ENCODE results near the gene NT5DC2. TPM values are rescaled to one million over a fixed set of nuclear protein-coding genes. Genes with fewer than 3 reads are reported as not detected.

Gene NT5DC2
- total and polyA plus RNA-seq, 7 donors, result 6.8 to 13.7 (median 10.3) TPM

DNA sequence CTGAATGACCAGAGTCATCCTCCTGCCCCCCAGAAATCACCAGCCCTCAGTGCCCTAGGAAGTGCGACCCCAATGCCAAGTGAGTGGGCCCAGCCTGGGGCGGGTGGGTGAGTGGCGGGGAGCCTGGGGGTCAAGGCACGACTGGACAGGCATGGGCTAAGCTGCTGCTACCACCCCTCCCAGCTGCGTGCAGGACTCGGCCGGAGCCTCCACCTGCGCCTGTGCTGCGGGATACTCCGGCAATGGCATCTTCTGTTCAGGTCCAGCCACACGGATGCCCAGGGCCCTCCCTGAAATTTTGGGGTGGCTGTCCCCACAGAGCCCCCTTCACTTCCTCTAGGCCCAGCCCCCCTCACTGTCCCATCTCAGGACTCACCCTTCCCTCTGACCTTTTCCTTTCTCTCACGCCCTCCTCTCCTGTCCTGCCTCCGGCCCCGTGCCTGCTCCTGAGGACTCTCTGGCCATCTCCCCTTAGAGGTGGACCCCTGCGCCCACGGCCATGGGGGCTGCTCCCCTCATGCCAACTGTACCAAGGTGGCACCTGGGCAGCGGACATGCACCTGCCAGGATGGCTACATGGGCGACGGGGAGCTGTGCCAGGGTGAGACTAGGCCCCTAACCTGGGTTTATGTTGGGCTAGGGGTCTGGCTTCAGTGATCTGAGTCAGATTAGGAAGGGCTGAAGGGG lies 17.0 kb downstream of the NT5DC2 start:
- no peak overlapping the region for H3K4me3 ChIP-seq
- DNase-seq (no peak), ATAC-seq (no peak)
- no peak overlapping the region for H3K27ac ChIP-seq
- 92 to 97% (median 94%) methylated on average over 18 to 19 of the region's 19 CpGs for WGBS, 3 donors
- H3K9me3 ChIP-seq, result no peaks in the 10 kb centered on the region
- no peaks in the 10 kb centered on the region for H3K36me3 ChIP-seq (ENCODE audit: insufficient read depth in 1 of 2, low read depth in 1 of 2)
- H3K4me1 ChIP-seq, result no peaks in the 10 kb centered on the region
- TF ChIP-seq, protein P1, sequence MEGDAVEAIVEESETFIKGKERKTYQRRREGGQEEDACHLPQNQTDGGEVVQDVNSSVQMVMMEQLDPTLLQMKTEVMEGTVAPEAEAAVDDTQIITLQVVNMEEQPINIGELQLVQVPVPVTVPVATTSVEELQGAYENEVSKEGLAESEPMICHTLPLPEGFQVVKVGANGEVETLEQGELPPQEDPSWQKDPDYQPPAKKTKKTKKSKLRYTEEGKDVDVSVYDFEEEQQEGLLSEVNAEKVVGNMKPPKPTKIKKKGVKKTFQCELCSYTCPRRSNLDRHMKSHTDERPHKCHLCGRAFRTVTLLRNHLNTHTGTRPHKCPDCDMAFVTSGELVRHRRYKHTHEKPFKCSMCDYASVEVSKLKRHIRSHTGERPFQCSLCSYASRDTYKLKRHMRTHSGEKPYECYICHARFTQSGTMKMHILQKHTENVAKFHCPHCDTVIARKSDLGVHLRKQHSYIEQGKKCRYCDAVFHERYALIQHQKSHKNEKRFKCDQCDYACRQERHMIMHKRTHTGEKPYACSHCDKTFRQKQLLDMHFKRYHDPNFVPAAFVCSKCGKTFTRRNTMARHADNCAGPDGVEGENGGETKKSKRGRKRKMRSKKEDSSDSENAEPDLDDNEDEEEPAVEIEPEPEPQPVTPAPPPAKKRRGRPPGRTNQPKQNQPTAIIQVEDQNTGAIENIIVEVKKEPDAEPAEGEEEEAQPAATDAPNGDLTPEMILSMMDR (IDR thresholded peaks at IDR 0.05), result no peak
- H3K27me3 ChIP-seq (ENCODE audit: insufficient read depth in 3 of 3, low read length in 2 of 3), result no peaks in the 10 kb centered on the region
- intact Hi-C loops (cut with DNase I), result loop anchor here in 1 of 2 donors (1.0 kb wide), 1 partner anchor 10 kb away; no protein-coding TSS in a partner anchor

DNA sequence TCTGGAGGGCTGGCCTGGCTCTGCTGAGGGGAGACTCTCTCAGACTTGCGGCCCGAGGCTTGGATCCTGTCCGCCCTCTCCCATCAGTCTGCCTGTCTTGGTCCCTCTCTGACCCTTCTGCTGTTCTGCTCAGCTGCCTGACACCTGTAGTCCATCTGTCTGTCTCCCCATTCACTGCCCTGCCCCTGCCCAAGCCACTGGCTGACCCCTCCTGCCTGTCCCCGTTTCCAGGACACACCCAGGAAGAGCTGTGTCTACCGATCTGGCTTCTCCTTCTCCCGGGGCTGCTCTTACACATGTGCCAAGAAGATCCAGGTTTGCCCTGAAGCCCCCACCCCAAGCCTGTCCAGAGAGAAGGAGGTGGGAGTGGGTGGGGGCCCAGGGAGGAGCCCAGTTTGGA lies 18.5 kb downstream of the NT5DC2 start:
- Histone ChIP-seq H3K27ac (no peak overlapping the region), H3K4me3 (no peak overlapping the region), H3K27me3 (ENCODE audit: insufficient read depth in 3 of 3, low read length in 2 of 3) (no peaks in the 10 kb centered on the region), H3K9me3 (no peaks in the 10 kb centered on the region), H3K4me1 (no peaks in the 10 kb centered on the region), H3K36me3 (ENCODE audit: insufficient read depth in 1 of 2, low read depth in 1 of 2) (no peaks in the 10 kb centered on the region)
- DNase-seq (no peak), ATAC-seq (no peak)
- WGBS, 3 donors, result 50 to 66% (median 58%) methylated on average over 6 of the region's 6 CpGs
- TF ChIP-seq, protein P1 (IDR thresholded peaks at IDR 0.05), result no peak
- intact Hi-C loops (cut with DNase I), result no loop called here

DNA sequence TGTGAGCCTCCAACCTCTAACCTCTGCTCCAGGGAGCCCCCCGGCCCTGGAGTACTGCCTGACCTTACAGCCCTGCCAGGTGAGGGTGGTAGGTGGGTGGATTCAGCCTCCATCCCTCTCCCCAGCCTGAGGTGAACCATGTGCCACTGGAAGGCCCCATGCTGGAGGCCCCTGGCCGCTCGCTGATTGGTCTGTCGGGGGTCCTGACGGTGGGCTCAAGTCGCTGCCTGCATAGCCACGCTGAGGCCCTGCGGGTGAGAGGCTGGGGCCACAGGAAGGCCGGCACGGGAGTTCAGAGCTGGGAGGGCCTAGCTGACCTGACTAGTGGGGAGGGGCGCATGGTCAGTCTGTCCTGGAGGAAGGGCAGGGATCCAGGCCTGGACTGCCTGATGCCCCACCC lies 19.1 kb downstream of the NT5DC2 start:
- intact Hi-C loops (cut with DNase I), result no loop called here
- WGBS, 3 donors, result 75 to 90% (median 84%) methylated on average over 11 of the region's 11 CpGs
- no peaks in the 10 kb centered on the region for H3K36me3 ChIP-seq (ENCODE audit: insufficient read depth in 1 of 2, low read depth in 1 of 2)
- TF ChIP-seq, protein P1 (IDR thresholded peaks at IDR 0.05), result no peak
- H3K27ac ChIP-seq, result no peak overlapping the region
- no peaks in the 10 kb centered on the region for H3K4me1 ChIP-seq
- DNase-seq (no peak), ATAC-seq (no peak)
- no peaks in the 10 kb centered on the region for H3K27me3 ChIP-seq (ENCODE audit: insufficient read depth in 3 of 3, low read length in 2 of 3)
- no peak overlapping the region for H3K4me3 ChIP-seq
- no peaks in the 10 kb centered on the region for H3K9me3 ChIP-seq

DNA sequence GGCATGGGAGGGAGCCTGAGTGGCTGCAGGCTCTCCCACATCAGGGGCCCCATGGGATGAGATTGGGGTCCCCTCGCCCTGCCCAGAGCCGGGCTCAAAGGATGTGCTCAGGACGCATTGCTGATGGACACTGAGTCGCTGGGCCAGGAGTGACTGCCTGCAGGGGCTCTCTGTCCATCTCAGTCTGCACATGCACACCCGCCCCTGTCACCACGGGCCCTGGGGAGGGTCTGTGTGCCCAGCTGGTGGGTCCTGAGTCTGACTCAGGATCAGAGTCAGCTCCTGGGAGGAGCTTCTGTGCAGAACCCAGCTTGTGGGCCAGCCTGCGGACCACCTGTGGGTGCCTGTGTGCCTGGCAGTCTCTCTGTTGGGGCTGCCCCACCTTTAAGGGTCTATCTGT lies 20.4 kb downstream of the NT5DC2 start:
- Histone ChIP-seq H3K36me3 (ENCODE audit: insufficient read depth in 1 of 2, low read depth in 1 of 2) (no peaks in the 10 kb centered on the region), H3K9me3 (no peaks in the 10 kb centered on the region), H3K4me1 (no peaks in the 10 kb centered on the region), H3K4me3 (no peak overlapping the region), H3K27me3 (ENCODE audit: insufficient read depth in 3 of 3, low read length in 2 of 3) (no peaks in the 10 kb centered on the region), H3K27ac (no peak overlapping the region)
- intact Hi-C loops (cut with DNase I), result no loop called here
- WGBS, 3 donors, result 83 to 97% (median 90%) methylated on average over 5 to 7 of the region's 7 CpGs
- DNase-seq, result no peak
- TF ChIP-seq, protein P1 (IDR thresholded peaks at IDR 0.05), result no peak
- ATAC-seq, result no peak

DNA sequence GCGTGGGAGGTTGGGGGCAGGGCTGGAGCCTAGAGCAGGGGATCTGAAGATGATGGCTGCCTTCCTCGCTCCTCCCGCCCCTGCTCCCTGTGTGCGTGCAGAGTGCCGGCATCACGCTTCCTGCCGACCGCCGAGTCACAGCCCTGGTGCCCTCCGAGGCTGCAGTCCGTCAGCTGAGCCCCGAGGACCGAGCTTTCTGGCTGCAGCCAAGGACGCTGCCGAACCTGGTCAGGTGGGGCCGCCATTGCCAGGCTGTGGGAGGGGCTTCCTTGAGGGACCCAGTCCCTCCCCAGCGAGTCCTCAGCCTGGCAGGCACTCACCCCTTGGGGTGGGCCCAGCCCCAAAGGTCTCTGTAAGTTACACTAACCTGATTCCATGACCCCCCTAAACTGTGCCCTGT lies 20.9 kb downstream of the NT5DC2 start:
- WGBS, 3 donors, result 72 to 79% (median 78%) methylated on average over 14 to 17 of the region's 17 CpGs
- intact Hi-C loops (cut with DNase I), result no loop called here
- no peaks in the 10 kb centered on the region for H3K36me3 ChIP-seq (ENCODE audit: insufficient read depth in 1 of 2, low read depth in 1 of 2)
- H3K27ac ChIP-seq, result no peak overlapping the region
- H3K9me3 ChIP-seq, result no peaks in the 10 kb centered on the region
- no peak overlapping the region for H3K4me3 ChIP-seq
- DNase-seq (no peak), ATAC-seq (no peak)
- H3K27me3 ChIP-seq (ENCODE audit: insufficient read depth in 3 of 3, low read length in 2 of 3), result no peaks in the 10 kb centered on the region
- H3K4me1 ChIP-seq, result no peaks in the 10 kb centered on the region
- TF ChIP-seq, protein P1 (IDR thresholded peaks at IDR 0.05), result no peak
